ENCODE data around the gene CD300E.

CD300E gene

DNA sequence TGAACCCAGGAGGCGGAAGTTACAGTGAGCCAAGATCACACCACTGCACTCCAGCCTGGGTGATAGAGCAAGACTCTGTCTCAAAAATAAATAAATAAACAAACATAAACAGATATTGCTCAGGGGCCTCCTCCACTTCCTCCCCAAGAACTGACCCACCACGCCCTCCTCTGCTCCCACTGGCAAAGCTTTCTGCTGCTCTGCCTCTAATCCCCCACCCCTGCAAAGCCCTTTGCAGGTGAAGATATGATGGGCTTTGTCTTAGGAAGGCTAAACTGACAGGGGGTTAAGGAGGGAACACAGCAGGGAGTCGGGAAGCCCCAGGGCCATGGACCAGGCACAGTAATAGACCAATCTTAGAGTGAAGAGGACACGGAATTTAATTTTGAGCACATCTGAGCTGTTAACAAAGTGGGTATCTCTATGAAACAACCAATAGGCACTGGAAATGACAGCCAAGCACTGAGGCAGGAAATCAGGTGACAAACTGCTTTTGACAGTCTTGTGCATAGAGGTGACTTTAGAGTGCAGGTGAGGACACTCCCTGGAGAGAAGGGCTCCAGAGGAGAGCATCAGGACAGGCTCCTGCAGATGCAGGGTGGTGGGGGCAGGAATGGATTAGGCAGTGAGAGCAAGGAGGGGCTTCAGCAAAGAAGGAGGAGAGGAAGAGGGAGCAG is 25.1 kb downstream of the CD300E start:
- no peak overlapping the region for H3K4me3 ChIP-seq (ENCODE audit: low read depth in 1 of 2, low read length in 2 of 2)
- H3K9me3 ChIP-seq (ENCODE audit: low read length): no peaks in the 10 kb centered on the region
- H3K9ac ChIP-seq (ENCODE audit: low read length): no peak overlapping the region
- H3K36me3 ChIP-seq (ENCODE audit: insufficient read depth, low read length): no peaks in the 10 kb centered on the region
- H3K27ac ChIP-seq (ENCODE audit: low read depth, low read length): no peak overlapping the region
- peaks cover 0 to 6% of the 10 kb centered on the region in 2 donors for H3K27me3 ChIP-seq (ENCODE audit: control insufficient read depth in 1 of 2, insufficient read depth in 2 of 2, low read length in 2 of 2)
- no peaks in the 10 kb centered on the region for H3K4me1 ChIP-seq (ENCODE audit: insufficient read depth, low read length)

DNA sequence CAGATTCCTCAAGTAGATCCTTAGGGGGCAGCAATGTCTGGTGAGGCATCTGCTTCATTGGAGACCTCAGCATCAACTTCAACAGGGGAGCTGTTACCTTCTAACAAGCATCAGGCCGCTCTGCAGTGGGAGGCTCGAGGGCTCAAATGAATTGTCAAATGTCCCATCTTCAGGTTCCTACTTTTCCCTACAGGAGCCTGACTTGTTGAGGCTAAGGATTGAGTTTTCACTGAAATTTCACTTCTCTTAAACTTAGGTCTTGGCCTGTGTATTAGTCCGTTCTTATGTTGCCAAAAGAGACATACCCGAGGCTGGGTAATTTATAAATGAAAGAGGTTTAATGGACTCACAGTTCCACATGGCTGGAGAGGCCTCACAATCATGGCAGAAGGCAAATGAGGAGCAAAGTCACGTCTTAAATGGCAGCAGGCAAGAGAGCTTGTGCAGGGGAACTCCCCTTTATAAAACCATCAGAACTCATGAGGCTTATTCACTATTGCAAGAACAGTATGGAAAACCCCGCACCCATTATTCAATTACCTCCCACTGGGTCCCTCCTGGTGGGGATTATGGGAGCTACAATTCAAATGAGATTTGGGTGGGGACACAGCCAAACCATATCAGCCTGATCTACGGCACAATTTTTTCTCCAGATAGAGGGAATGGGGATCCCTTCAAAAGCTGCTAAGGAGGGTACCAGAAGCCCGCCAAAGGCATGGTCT is 26.3 kb downstream of the CD300E start:
- no peaks in the 10 kb centered on the region for H3K9me3 ChIP-seq (ENCODE audit: low read length)
- H3K27ac ChIP-seq (ENCODE audit: low read depth, low read length): no peak overlapping the region
- peaks cover 0 to 6% of the 10 kb centered on the region in 2 donors for H3K27me3 ChIP-seq (ENCODE audit: control insufficient read depth in 1 of 2, insufficient read depth in 2 of 2, low read length in 2 of 2)
- H3K9ac ChIP-seq (ENCODE audit: low read length): no peak overlapping the region
- H3K4me3 ChIP-seq (ENCODE audit: low read depth in 1 of 2, low read length in 2 of 2): no peak overlapping the region
- H3K4me1 ChIP-seq (ENCODE audit: insufficient read depth, low read length): no peaks in the 10 kb centered on the region
- H3K36me3 ChIP-seq (ENCODE audit: insufficient read depth, low read length): no peaks in the 10 kb centered on the region

GRCh38 chr17:74595037-74595750 is 28.3 kb downstream of the CD300E start:
- H3K9me3 ChIP-seq (ENCODE audit: low read length): no peaks in the 10 kb centered on the region
- no peak overlapping the region for H3K27ac ChIP-seq (ENCODE audit: low read depth, low read length)
- H3K27me3 ChIP-seq (ENCODE audit: control insufficient read depth in 1 of 2, insufficient read depth in 2 of 2, low read length in 2 of 2): peaks cover 0 to 6% of the 10 kb centered on the region in 2 donors
- H3K9ac ChIP-seq (ENCODE audit: low read length): no peak overlapping the region
- no peaks in the 10 kb centered on the region for H3K4me1 ChIP-seq (ENCODE audit: insufficient read depth, low read length)
- no peak overlapping the region for H3K4me3 ChIP-seq (ENCODE audit: low read depth in 1 of 2, low read length in 2 of 2)
- H3K36me3 ChIP-seq (ENCODE audit: insufficient read depth, low read length): no peaks in the 10 kb centered on the region

- H3K9me3 ChIP-seq (ENCODE audit: low read length): no peaks in the 10 kb centered on the region
- H3K9ac ChIP-seq (ENCODE audit: low read length): no peak within 1 kb of the TSS
- no peak within 1 kb of the TSS for H3K4me3 ChIP-seq (ENCODE audit: low read depth in 1 of 2, low read length in 2 of 2)
- H3K27ac ChIP-seq (ENCODE audit: low read depth, low read length): no peak within 1 kb of the TSS
- no peaks in the 10 kb centered on the region for H3K27me3 ChIP-seq (ENCODE audit: control insufficient read depth in 1 of 2, insufficient read depth in 2 of 2, low read length in 2 of 2)
- H3K36me3 ChIP-seq (ENCODE audit: insufficient read depth, low read length): no peaks in the 10 kb centered on the region
- no peaks in the 10 kb centered on the region for H3K4me1 ChIP-seq (ENCODE audit: insufficient read depth, low read length)
Measured at GRCh38 chr17:74592087-74592990, 31.2 kb downstream of the CD300E start, which contains the start of gene CD300LD. TSS of gene CD300LD (minus strand) at chr17:74592283. CDS start at chr17:74592202, 81 bp downstream.

DNA sequence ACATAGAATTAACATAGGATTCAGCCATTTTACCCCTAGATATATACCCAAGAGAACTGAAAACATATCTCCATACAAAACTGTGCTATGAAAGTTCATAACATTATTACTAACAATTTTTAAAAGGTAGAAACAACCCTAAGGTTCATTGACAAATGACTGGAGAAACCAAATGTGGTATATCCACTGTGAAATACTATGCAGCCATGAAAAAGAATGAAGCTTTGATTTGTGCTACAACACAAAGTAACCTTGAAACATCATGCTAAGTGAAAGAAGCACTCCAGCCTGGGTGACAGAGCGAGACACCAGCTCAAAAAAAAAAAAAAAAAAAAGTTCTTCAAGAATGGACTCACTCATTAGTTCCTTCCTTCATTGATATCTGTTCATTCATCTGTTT is 32.0 kb downstream of the CD300E start:
- no peaks in the 10 kb centered on the region for H3K4me1 ChIP-seq (ENCODE audit: insufficient read depth, low read length)

GRCh38 chr17:74585711-74586110 is 37.8 kb downstream of the CD300E start:
- Histone ChIP-seq H3K27me3 (ENCODE audit: control insufficient read depth in 1 of 2, insufficient read depth in 2 of 2, low read length in 2 of 2) (no peaks in the 10 kb centered on the region), H3K4me3 (ENCODE audit: low read depth in 1 of 2, low read length in 2 of 2) (no peak overlapping the region), H3K9me3 (ENCODE audit: low read length) (no peaks in the 10 kb centered on the region), H3K4me1 (ENCODE audit: insufficient read depth, low read length) (no peaks in the 10 kb centered on the region), H3K36me3 (ENCODE audit: insufficient read depth, low read length) (no peaks in the 10 kb centered on the region), H3K9ac (ENCODE audit: low read length) (no peak overlapping the region), H3K27ac (ENCODE audit: low read depth, low read length) (no peak overlapping the region)

More for the DNA sequence above, 32.0 kb downstream of the CD300E start:
- no peaks in the 10 kb centered on the region for H3K27me3 ChIP-seq (ENCODE audit: control insufficient read depth in 1 of 2, insufficient read depth in 2 of 2, low read length in 2 of 2)
- H3K27ac ChIP-seq (ENCODE audit: low read depth, low read length): no peak overlapping the region
- no peak overlapping the region for H3K9ac ChIP-seq (ENCODE audit: low read length)
- H3K9me3 ChIP-seq (ENCODE audit: low read length): no peaks in the 10 kb centered on the region
- no peaks in the 10 kb centered on the region for H3K36me3 ChIP-seq (ENCODE audit: insufficient read depth, low read length)
- H3K4me3 ChIP-seq (ENCODE audit: low read depth in 1 of 2, low read length in 2 of 2): no peak overlapping the region

GRCh38 chr17:74584292-74585060 is 39.1 kb downstream of the CD300E start:
- no peaks in the 10 kb centered on the region for H3K36me3 ChIP-seq (ENCODE audit: insufficient read depth, low read length)
- no peaks in the 10 kb centered on the region for H3K4me1 ChIP-seq (ENCODE audit: insufficient read depth, low read length)
- no peak overlapping the region for H3K27ac ChIP-seq (ENCODE audit: low read depth, low read length)
- no peaks in the 10 kb centered on the region for H3K27me3 ChIP-seq (ENCODE audit: control insufficient read depth in 1 of 2, insufficient read depth in 2 of 2, low read length in 2 of 2)
- H3K9ac ChIP-seq (ENCODE audit: low read length): no peak overlapping the region
- H3K4me3 ChIP-seq (ENCODE audit: low read depth in 1 of 2, low read length in 2 of 2): no peak overlapping the region
- H3K9me3 ChIP-seq (ENCODE audit: low read length): no peaks in the 10 kb centered on the region

DNA sequence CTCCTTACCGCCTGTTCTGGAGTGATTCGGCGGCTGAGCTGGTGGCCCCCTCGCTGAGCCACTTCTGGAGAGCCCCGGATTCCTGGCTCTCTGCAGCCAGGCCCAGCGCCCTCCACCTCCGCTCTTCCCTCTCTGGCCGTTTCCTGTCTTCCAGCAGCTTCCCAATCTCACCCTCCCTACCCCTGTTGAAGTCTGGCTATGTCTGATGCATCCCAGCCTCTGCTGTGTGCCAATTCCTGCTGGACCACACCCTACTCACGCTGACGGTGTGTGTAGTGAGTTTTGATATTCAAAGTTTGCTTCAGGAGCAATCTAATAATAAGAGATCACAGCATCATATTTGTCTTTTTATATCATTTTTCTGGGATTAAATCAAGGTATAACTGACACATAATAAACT is 40.9 kb downstream of the CD300E start:
- Histone ChIP-seq H3K4me3 (ENCODE audit: low read depth in 1 of 2, low read length in 2 of 2) (no peak overlapping the region), H3K4me1 (ENCODE audit: insufficient read depth, low read length) (no peaks in the 10 kb centered on the region), H3K27me3 (ENCODE audit: control insufficient read depth in 1 of 2, insufficient read depth in 2 of 2, low read length in 2 of 2) (no peaks in the 10 kb centered on the region), H3K9ac (ENCODE audit: low read length) (no peak overlapping the region), H3K9me3 (ENCODE audit: low read length) (no peaks in the 10 kb centered on the region), H3K36me3 (ENCODE audit: insufficient read depth, low read length) (no peaks in the 10 kb centered on the region), H3K27ac (ENCODE audit: low read depth, low read length) (no peak overlapping the region)

DNA sequence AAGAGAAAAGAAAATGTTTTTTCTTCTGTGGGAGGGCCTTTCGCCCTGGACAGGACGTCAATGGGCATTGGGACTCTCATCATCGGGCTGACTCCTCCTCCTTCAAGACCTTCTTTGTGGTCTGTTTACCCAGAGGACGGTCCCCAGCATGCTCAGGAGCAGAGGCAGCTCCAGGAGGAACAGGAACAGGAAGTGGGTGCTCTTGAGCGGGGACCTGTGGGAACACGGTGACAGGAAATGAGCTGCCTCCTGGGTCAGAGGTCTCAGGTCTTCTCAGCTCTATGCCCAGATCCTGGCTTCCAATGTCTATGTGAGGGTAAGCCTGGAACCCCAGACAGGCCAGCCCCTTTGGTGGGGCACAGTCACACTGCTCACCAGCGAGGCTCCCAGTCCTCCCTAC is 43.6 kb downstream of the CD300E start:
- Histone ChIP-seq H3K27ac (ENCODE audit: low read depth, low read length) (no peak overlapping the region), H3K9me3 (ENCODE audit: low read length) (no peaks in the 10 kb centered on the region), H3K36me3 (ENCODE audit: insufficient read depth, low read length) (no peaks in the 10 kb centered on the region), H3K9ac (ENCODE audit: low read length) (no peak overlapping the region), H3K4me1 (ENCODE audit: insufficient read depth, low read length) (no peaks in the 10 kb centered on the region), H3K4me3 (ENCODE audit: low read depth in 1 of 2, low read length in 2 of 2) (no peak overlapping the region), H3K27me3 (ENCODE audit: control insufficient read depth in 1 of 2, insufficient read depth in 2 of 2, low read length in 2 of 2) (no peaks in the 10 kb centered on the region)

DNA sequence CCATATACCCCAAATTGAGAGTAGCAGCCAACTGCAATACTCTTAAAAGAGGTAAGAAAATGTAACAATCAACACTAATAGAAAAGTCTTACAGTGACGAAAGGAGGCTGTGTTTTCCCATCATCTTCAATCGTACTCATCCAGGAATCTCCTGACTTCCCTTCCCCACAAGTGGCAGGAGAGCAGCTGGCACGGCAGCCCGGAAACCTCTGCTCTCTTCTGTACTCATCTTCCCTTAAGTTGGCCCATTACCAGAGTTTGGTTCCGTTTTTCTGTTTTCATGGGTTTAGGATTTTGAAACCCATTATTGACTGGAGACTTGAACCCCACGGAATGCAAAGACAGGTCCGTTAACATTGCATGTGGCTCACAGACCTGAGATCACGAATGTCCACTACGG is 44.6 kb downstream of the CD300E start:
- Histone ChIP-seq H3K9me3 (ENCODE audit: low read length) (no peaks in the 10 kb centered on the region), H3K4me3 (ENCODE audit: low read depth in 1 of 2, low read length in 2 of 2) (no peak overlapping the region), H3K9ac (ENCODE audit: low read length) (no peak overlapping the region), H3K27me3 (ENCODE audit: control insufficient read depth in 1 of 2, insufficient read depth in 2 of 2, low read length in 2 of 2) (no peaks in the 10 kb centered on the region), H3K36me3 (ENCODE audit: insufficient read depth, low read length) (no peaks in the 10 kb centered on the region), H3K4me1 (ENCODE audit: insufficient read depth, low read length) (no peaks in the 10 kb centered on the region), H3K27ac (ENCODE audit: low read depth, low read length) (no peak overlapping the region)

Data from muscle layer of colon (tissue), 2 donors.